PFSK-1 (cell line): ENCODE data around the gene WNT6.

Experiments
- FOXP2 ChIP-seq: optimal IDR thresholded peaks from 2 replicates; pipeline ENCODE3; 2011; ENCODE audit warnings: borderline replicate concordance, control low read depth, inconsistent platforms; ENCODE audit not compliant: insufficient read depth; ENCODE audit errors: extremely low read length, extremely low read depth
- POLR2AphosphoS5 ChIP-seq: IDR thresholded peaks from 2 replicates; pipeline ENCODE4 v1.6.1; 2012; ENCODE audit warnings: low read depth, mild to moderate bottlenecking, control low read depth, low read length, moderate library complexity
- SIN3A ChIP-seq: IDR thresholded peaks from 2 replicates; pipeline ENCODE4 v1.6.1; 2012; ENCODE audit warnings: mild to moderate bottlenecking, low read length, moderate library complexity, borderline replicate concordance; ENCODE audit not compliant: insufficient read depth
- TAF1 ChIP-seq: IDR thresholded peaks from 2 replicates; pipeline ENCODE4 v1.6.1; 2012; ENCODE audit warnings: low read length, control low read depth, borderline replicate concordance; ENCODE audit not compliant: insufficient read depth
- TF ChIP-seq, protein P1 (sequence below), 2 experiments: IDR thresholded peaks; 2 replicates each; pipeline versions ENCODE4 v1.6.1 to v1.8.0; 2011 to 2012; ENCODE audit warnings: low read depth in 2 of 2, low read length in 2 of 2, control low read depth in 1 of 2, inconsistent platforms in 1 of 2, mild to moderate bottlenecking in 1 of 2, moderate library complexity in 1 of 2; ENCODE audit not compliant: insufficient read depth in 1 of 2

The WNT6 gene

GRCh38 chr2:218872645-218873358 is 13.2 kb downstream of the WNT6 start:
- no peak for TF ChIP-seq POLR2AphosphoS5
- TF ChIP-seq FOXP2, result no peak
- TF ChIP-seq SIN3A, result no peak
- no peak for TF ChIP-seq TAF1
- TF ChIP-seq, protein P1, sequence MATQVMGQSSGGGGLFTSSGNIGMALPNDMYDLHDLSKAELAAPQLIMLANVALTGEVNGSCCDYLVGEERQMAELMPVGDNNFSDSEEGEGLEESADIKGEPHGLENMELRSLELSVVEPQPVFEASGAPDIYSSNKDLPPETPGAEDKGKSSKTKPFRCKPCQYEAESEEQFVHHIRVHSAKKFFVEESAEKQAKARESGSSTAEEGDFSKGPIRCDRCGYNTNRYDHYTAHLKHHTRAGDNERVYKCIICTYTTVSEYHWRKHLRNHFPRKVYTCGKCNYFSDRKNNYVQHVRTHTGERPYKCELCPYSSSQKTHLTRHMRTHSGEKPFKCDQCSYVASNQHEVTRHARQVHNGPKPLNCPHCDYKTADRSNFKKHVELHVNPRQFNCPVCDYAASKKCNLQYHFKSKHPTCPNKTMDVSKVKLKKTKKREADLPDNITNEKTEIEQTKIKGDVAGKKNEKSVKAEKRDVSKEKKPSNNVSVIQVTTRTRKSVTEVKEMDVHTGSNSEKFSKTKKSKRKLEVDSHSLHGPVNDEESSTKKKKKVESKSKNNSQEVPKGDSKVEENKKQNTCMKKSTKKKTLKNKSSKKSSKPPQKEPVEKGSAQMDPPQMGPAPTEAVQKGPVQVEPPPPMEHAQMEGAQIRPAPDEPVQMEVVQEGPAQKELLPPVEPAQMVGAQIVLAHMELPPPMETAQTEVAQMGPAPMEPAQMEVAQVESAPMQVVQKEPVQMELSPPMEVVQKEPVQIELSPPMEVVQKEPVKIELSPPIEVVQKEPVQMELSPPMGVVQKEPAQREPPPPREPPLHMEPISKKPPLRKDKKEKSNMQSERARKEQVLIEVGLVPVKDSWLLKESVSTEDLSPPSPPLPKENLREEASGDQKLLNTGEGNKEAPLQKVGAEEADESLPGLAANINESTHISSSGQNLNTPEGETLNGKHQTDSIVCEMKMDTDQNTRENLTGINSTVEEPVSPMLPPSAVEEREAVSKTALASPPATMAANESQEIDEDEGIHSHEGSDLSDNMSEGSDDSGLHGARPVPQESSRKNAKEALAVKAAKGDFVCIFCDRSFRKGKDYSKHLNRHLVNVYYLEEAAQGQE (IDR thresholded peaks at IDR 0.05; ENCODE audit: insufficient read depth in 1 of 2, low read depth in 2 of 2, low read length in 2 of 2), result no peak

DNA sequence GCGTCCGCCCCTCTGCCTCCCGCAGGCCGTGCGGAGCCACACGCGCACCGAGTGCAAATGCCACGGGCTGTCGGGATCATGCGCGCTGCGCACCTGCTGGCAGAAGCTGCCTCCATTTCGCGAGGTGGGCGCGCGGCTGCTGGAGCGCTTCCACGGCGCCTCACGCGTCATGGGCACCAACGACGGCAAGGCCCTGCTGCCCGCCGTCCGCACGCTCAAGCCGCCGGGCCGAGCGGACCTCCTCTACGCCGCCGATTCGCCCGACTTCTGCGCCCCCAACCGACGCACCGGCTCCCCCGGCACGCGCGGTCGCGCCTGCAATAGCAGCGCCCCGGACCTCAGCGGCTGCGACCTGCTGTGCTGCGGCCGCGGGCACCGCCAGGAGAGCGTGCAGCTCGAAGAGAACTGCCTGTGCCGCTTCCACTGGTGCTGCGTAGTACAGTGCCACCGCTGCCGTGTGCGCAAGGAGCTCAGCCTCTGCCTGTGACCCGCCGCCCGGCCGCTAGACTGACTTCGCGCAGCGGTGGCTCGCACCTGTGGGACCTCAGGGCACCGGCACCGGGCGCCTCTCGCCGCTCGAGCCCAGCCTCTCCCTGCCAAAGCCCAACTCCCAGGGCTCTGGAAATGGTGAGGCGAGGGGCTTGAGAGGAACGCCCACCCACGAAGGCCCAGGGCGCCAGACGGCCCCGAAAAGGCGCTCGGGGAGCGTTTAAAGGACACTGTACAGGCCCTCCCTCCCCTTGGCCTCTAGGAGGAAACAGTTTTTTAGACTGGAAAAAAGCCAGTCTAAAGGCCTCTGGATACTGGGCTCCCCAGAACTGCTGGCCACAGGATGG is 14.0 kb downstream of the WNT6 start:
- no peak for TF ChIP-seq SIN3A
- TF ChIP-seq, protein P1 (IDR thresholded peaks at IDR 0.05; ENCODE audit: insufficient read depth in 1 of 2, low read depth in 2 of 2, low read length in 2 of 2), result no peak
- no peak for TF ChIP-seq TAF1
- no peak for TF ChIP-seq POLR2AphosphoS5
- TF ChIP-seq FOXP2, result no peak

GRCh38 chr2:218875692-218876246 is 16.2 kb downstream of the WNT6 start:
- no peak for TF ChIP-seq FOXP2

DNA sequence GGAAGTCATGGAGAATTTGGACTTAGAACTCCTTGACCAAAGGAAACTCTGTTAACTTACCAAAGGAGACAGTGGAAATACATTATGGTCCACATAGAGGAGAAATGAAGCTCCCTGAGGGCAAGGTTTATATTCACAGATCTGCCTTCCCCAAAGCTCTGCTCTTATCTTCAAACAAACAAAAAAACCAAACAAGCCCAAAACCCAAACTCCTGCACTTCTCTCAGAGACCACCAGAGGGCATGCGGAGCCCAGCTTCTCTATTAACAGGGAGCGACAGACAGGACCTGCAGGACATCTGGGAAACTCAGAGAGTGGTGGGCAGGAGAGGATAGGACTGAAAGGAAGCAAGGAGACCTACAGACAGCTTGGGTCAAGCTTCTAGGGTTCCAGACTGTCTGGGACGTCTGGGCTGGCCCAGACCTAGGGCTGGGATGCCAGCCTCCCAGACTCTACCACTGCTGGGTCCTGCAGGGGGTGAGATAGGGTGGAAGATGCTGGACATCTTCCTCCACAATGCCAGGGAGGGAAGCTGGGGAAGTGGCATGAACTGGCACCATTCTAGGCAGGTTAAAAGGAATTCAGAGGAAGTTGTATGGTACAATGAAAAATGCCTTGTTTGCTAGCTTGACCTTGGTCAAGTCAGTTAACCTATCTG is 17.1 kb downstream of the WNT6 start:
- TF ChIP-seq FOXP2 (no peak), POLR2AphosphoS5 (no peak), TAF1 (no peak), SIN3A (no peak)
- TF ChIP-seq, protein P1 (IDR thresholded peaks at IDR 0.05; ENCODE audit: insufficient read depth in 1 of 2, low read depth in 2 of 2, low read length in 2 of 2), result no peak

- TF ChIP-seq, protein P1 (IDR thresholded peaks at IDR 0.05; ENCODE audit: insufficient read depth in 1 of 2, low read depth in 2 of 2, low read length in 2 of 2), result no peak
- TF ChIP-seq SIN3A (no peak), POLR2AphosphoS5 (no peak), TAF1 (no peak), FOXP2 (no peak)
These were observed 17.7 kb downstream of the WNT6 start for GRCh38 chr2:218877331-218877730.
